Sigmoid colon (tissue), 4 donors: ENCODE measurements around the gene RCSD1.

ENCODE experiments used
- EP300 ChIP-seq, 4 donors: sonication (generic); formaldehyde crosslinking; IDR thresholded peaks; one replicate each; pipeline ENCODE4 v1.6.1; 2017; ENCODE audit warnings: antibody characterized with exemption in 4 of 4
- POLR2A ChIP-seq, 2 donors: fragments of 450-650 bp; IDR thresholded peaks; one replicate each; pipeline ENCODE4 v1.6.1; 2016; ENCODE audit warnings: antibody characterized with exemption in 2 of 2, mild to moderate bottlenecking in 2 of 2, moderate library complexity in 2 of 2
- POLR2AphosphoS5 ChIP-seq, 4 donors: sonication (generic); formaldehyde crosslinking; IDR thresholded peaks; one replicate each; pipeline ENCODE4 v1.6.1; 2017; ENCODE audit warnings: antibody characterized with exemption in 4 of 4
- TF ChIP-seq, protein P1 (sequence below), 4 experiments: fragments of 450-650 bp in 3 of 4; fragments of 200-600 bp in 1 of 4; IDR thresholded peaks; one replicate each; pipeline ENCODE4 v1.5.1; 2016 to 2019; ENCODE audit warnings: antibody characterized with exemption in 4 of 4, mild to moderate bottlenecking in 3 of 4, moderate library complexity in 2 of 4

GRCh38 chr1:167631936-167632614 lies 2.0 kb downstream of the RCSD1 start:
- TF ChIP-seq POLR2A (IDR thresholded peaks at IDR 0.05) (no peak), EP300 (IDR thresholded peaks at IDR 0.05) (no peak), POLR2AphosphoS5 (IDR thresholded peaks at IDR 0.05) (no peak)
- TF ChIP-seq, protein P1, sequence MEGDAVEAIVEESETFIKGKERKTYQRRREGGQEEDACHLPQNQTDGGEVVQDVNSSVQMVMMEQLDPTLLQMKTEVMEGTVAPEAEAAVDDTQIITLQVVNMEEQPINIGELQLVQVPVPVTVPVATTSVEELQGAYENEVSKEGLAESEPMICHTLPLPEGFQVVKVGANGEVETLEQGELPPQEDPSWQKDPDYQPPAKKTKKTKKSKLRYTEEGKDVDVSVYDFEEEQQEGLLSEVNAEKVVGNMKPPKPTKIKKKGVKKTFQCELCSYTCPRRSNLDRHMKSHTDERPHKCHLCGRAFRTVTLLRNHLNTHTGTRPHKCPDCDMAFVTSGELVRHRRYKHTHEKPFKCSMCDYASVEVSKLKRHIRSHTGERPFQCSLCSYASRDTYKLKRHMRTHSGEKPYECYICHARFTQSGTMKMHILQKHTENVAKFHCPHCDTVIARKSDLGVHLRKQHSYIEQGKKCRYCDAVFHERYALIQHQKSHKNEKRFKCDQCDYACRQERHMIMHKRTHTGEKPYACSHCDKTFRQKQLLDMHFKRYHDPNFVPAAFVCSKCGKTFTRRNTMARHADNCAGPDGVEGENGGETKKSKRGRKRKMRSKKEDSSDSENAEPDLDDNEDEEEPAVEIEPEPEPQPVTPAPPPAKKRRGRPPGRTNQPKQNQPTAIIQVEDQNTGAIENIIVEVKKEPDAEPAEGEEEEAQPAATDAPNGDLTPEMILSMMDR (IDR thresholded peaks at IDR 0.05), result no peak
